ENCODE data around the gene KANK4.

The KANK4 gene

GRCh38 chr1:62198069-62198780 lies 121.0 kb downstream of the KANK4 start:
- TF ChIP-seq CTCF (IDR thresholded peaks at IDR 0.05), result no peak
- Histone ChIP-seq H3K27ac (no peak overlapping the region), H3K4me3 (no peak overlapping the region)
- DNase-seq (ENCODE audit: low spot score), result no peak

DNA sequence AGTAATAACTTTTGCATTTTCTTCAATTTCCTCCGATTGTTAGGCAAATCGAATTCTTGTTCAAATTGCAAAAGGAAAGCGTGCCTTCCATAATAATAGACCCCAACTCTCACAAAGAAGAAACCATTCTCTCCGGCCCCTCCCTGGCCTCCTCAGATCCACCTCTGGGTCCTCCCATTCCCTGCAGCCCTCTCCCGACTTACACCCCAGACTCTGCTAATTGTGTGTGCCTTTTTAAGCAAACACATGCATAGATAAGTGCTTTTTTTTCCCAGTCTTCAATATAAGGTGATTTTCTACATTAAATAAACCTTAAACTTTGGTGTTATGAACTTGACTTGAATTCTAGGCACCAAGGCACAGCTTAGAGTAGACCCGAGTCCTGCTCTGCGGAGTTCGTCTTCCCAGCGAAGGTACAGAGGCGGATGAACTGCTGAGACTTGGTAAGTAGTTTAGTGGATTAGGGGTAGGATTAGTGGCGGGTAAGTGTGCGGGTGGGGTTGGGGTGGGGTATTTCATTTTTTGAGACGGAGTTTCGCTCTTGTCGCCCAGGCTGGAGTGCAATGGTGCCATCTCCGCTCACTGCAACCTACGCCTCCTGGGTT lies 123.0 kb downstream of the KANK4 start:
- no peak overlapping the region for H3K27ac ChIP-seq
- no peak for TF ChIP-seq CTCF (IDR thresholded peaks at IDR 0.05)
- no peak for DNase-seq (ENCODE audit: low spot score)
- H3K4me3 ChIP-seq, result no peak overlapping the region

DNA sequence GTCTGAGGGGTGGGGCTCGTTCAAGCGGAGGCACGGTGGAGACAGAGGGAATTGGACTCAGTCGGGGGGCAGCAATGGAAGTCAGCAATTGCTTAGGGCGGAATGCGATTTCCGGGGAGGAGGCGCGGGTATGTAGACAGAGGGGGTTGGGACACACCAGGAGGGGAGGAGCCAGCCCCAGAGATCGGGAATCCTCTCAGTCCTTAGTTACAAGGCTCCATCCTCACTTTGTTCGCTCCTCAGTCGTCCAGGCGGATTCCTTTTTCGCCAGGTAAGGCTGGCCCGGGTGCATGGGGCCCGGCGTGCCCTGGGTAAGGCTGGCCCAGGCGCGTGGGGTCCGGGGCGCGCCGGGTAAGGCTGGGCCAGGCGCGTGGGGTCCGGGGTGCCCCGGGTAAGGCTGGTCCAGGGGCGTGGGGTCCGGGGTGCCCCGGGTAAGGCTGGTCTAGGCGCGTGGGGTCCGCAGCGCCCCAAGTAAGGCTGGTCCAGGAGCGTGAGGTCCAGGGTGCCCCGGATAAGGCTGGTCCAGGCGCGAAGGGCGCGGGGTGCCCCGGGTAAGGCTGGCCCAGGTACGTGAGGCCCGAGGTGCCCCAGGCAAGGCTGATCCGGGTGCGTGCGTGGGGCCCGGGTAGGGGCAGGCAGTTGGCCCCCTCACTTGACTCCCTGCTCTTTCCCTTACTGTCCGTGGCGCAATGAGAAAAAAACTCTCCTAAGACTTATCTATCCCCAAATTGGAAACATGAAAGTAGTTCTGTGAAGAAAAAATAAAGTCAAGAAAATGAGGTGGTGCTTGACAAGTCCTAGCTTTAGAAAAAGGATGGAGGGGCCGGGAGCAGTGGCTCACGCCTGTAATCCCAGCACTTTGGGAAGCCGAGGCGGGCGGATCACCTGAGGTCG lies 124.3 kb downstream of the KANK4 start, which contains the start of gene L1TD1:
Gene L1TD1 (plus strand): TSS at position 199 of the 894 bp plus-strand sequence. CDS start 11,780 bp downstream, outside the sequence.
- no peak for TF ChIP-seq CTCF (IDR thresholded peaks at IDR 0.05)
- Histone ChIP-seq H3K27ac (no peak within 1 kb of the TSS), H3K4me3 (peak within 1 kb of the TSS; percentile 44)
- no peak for DNase-seq (ENCODE audit: low spot score)

GRCh38 chr1:62188111-62188510 lies 131.1 kb downstream of the KANK4 start:
- H3K27ac ChIP-seq, result no peak overlapping the region
- no peak overlapping the region for H3K4me3 ChIP-seq
- no peak for TF ChIP-seq CTCF (IDR thresholded peaks at IDR 0.05)
- no peak for DNase-seq (ENCODE audit: low spot score)

GRCh38 chr1:62187548-62187947 lies 131.7 kb downstream of the KANK4 start:
- H3K4me3 ChIP-seq, result no peak overlapping the region
- no peak overlapping the region for H3K27ac ChIP-seq
- TF ChIP-seq CTCF (IDR thresholded peaks at IDR 0.05), result no peak
- no peak for DNase-seq (ENCODE audit: low spot score)
